Natural killer cell (primary cell): Measurements from ENCODE around the gene FILIP1L. TPM values are rescaled to one million over a fixed set of nuclear protein-coding genes. Genes with fewer than 3 reads are reported as not detected.

Experiments
- ATAC-seq, 3 donors: fragments of 150-1000 bp in 2 of 3; fragments of 200-7000 bp in 1 of 3; cut with Tn5 transposase; 1 replicate in 1 of 3; 2 replicates in 2 of 3; pipeline ENCODE4 v1.10.0; 2021; ENCODE audit warnings: mild to moderate bottlenecking in 2 of 3, moderate library complexity in 2 of 3
- DNase-seq, 2 donors: peaks; one replicate each; pipeline versions ENCODE4 v3.0.0 to v3.0.0-alpha.2; 2013 to 2021; ENCODE audit warnings: mixed read lengths in 1 of 2
- H3K27ac ChIP-seq: one replicate; pipeline ENCODE4 v1.5.1; 2013; ENCODE audit warnings: mild to moderate bottlenecking, low read length
- H3K27me3 ChIP-seq: one replicate; pipeline ENCODE4 v1.6.1; 2013; ENCODE audit warnings: low read length; ENCODE audit not compliant: control insufficient read depth, insufficient read depth
- H3K36me3 ChIP-seq: one replicate; pipeline ENCODE4 v1.6.1; 2013; ENCODE audit warnings: low read length; ENCODE audit not compliant: control insufficient read depth, insufficient read depth
- H3K4me1 ChIP-seq: one replicate; pipeline ENCODE4 v1.6.1; 2013; ENCODE audit warnings: low read length; ENCODE audit not compliant: control insufficient read depth, insufficient read depth
- H3K4me3 ChIP-seq: one replicate; pipeline ENCODE4 v1.5.1; 2013; ENCODE audit warnings: low read length
- H3K9me3 ChIP-seq: one replicate; pipeline ENCODE4 v1.6.1; 2013; ENCODE audit warnings: low read length; ENCODE audit not compliant: control insufficient read depth, insufficient read depth
- H3K27ac Mint-ChIP-seq, 2 donors: one replicate each; pipeline ENCODE4 v1.8.0; 2022; ENCODE audit warnings: mild to moderate bottlenecking in 2 of 2, mixed read lengths in 2 of 2, moderate library complexity in 1 of 2
- H3K27me3 Mint-ChIP-seq, 2 donors: one replicate each; pipeline ENCODE4 v1.8.0; 2022; ENCODE audit warnings: low read depth in 2 of 2, mixed read lengths in 2 of 2
- H3K36me3 Mint-ChIP-seq: one replicate; pipeline ENCODE4 v1.8.0; 2022; ENCODE audit warnings: mixed read lengths
- H3K4me1 Mint-ChIP-seq, 2 donors: one replicate each; pipeline ENCODE4 v1.8.0; 2022; ENCODE audit warnings: mixed read lengths in 2 of 2
- H3K4me3 Mint-ChIP-seq: one replicate; pipeline ENCODE4 v1.8.0; 2022; ENCODE audit warnings: mild to moderate bottlenecking, moderate library complexity, mixed read lengths
- H3K9me3 Mint-ChIP-seq, 2 donors: one replicate each; pipeline ENCODE4 v1.8.0; 2022; ENCODE audit warnings: mixed read lengths in 2 of 2
- WGBS: methylation state at CpG from one replicate; pipeline ENCODE4 v1.1.7; 2013; ENCODE audit warnings: missing lambda C conversion rate; ENCODE audit not compliant: insufficient coverage; 5-methylcytosine and 5-hydroxymethylcytosine counted together
- intact Hi-C: fragments of 100-400 bp; cut with micrococcal nuclease; formaldehyde crosslinking; loops from one replicate; pipeline ENCODE4 v1.14.2; 2022
- total RNA-seq, 4 donors: library from RNA; stranded (reverse); fragments of 120-200 nt in 1 of 4; gene quantifications; one replicate each; pipeline versions ENCODE4 v1.2.3 to v1.2.4, GENCODE V29; 2013 to 2022
- TF ChIP-seq, protein P1 (sequence below): fragments of 200-600 bp; IDR thresholded peaks from one replicate; pipeline ENCODE4 v1.8.0; 2022; ENCODE audit warnings: antibody characterized with exemption

FILIP1L gene
- total RNA-seq, 3 donors from 2014 or later (not counting 1 experiment from before 2014, with no cell fraction given) = 0.12 TPM; not detected in 2

DNA sequence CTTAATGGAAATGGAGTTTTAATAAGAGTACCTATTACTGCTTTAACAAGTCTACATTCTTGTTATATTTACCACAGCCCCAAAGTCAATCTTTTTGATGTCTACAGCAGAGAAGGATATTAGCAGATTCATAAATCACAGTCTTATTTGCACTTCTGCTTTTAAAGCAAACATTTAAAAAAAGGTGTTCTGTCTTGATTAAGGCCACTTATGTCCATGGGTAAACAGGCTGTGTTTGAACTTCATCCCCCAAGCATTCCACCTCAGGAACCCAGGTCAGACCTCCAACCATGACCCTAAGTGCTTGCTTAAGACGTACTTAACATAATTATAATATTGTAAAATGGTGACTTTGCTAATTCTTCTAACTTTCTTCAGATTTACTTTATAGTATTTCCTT, 183.2 kb downstream of the FILIP1L start:
- intact Hi-C loops = no loop called here
- Histone ChIP-seq H3K4me3 (no peak overlapping the region), H3K36me3 (no peaks in the 10 kb centered on the region), H3K9me3 (no peaks in the 10 kb centered on the region), H3K27me3 (no peaks in the 10 kb centered on the region), H3K27ac (no peak overlapping the region), H3K4me1 (no peaks in the 10 kb centered on the region)
- H3K27me3 Mint-ChIP-seq = no peaks in the 10 kb centered on the region
- H3K4me1 Mint-ChIP-seq = no peaks in the 10 kb centered on the region
- no peak overlapping the region for H3K27ac Mint-ChIP-seq
- WGBS = no CpG with 5 or more reads among the region's 1 CpG
- TF ChIP-seq, protein P1, sequence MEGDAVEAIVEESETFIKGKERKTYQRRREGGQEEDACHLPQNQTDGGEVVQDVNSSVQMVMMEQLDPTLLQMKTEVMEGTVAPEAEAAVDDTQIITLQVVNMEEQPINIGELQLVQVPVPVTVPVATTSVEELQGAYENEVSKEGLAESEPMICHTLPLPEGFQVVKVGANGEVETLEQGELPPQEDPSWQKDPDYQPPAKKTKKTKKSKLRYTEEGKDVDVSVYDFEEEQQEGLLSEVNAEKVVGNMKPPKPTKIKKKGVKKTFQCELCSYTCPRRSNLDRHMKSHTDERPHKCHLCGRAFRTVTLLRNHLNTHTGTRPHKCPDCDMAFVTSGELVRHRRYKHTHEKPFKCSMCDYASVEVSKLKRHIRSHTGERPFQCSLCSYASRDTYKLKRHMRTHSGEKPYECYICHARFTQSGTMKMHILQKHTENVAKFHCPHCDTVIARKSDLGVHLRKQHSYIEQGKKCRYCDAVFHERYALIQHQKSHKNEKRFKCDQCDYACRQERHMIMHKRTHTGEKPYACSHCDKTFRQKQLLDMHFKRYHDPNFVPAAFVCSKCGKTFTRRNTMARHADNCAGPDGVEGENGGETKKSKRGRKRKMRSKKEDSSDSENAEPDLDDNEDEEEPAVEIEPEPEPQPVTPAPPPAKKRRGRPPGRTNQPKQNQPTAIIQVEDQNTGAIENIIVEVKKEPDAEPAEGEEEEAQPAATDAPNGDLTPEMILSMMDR = no peak
- DNase-seq = no peak
- no peaks in the 10 kb centered on the region for H3K36me3 Mint-ChIP-seq
- ATAC-seq = no peak
- H3K9me3 Mint-ChIP-seq = no peaks in the 10 kb centered on the region
- no peak overlapping the region for H3K4me3 Mint-ChIP-seq

DNA sequence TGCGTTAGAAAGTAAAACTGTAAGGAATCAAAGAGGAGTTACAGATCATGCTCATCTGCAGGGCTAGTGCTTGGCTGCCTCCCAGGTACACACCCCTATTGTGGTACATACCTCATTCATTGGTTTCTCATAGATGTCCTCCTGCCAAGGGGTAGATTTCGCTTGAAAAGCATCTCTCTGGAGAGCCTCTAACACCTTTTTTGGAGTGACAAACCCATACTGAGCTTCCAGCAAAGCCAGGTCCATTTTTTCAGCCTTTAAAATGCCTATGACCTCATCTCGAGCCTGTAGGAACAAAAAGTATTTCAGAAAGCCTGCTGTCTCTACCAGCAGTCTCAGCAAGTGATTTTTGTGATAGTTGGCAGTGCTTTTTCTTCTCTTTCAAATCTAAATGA, 184.6 kb downstream of the FILIP1L start:
- Mint-ChIP-seq H3K27ac (no peak overlapping the region), H3K9me3 (no peaks in the 10 kb centered on the region), H3K4me1 (no peaks in the 10 kb centered on the region), H3K36me3 (no peaks in the 10 kb centered on the region), H3K27me3 (no peaks in the 10 kb centered on the region), H3K4me3 (no peak overlapping the region)
- no peaks in the 10 kb centered on the region for H3K27me3 ChIP-seq
- H3K4me3 ChIP-seq = no peak overlapping the region
- ATAC-seq (no peak), DNase-seq (no peak)
- TF ChIP-seq, protein P1 = no peak
- 90% methylated on average over 3 of the region's 3 CpGs for WGBS
- H3K9me3 ChIP-seq = no peaks in the 10 kb centered on the region
- no peak overlapping the region for H3K27ac ChIP-seq
- no peaks in the 10 kb centered on the region for H3K36me3 ChIP-seq
- H3K4me1 ChIP-seq = no peaks in the 10 kb centered on the region
- intact Hi-C loops = no loop called here

DNA sequence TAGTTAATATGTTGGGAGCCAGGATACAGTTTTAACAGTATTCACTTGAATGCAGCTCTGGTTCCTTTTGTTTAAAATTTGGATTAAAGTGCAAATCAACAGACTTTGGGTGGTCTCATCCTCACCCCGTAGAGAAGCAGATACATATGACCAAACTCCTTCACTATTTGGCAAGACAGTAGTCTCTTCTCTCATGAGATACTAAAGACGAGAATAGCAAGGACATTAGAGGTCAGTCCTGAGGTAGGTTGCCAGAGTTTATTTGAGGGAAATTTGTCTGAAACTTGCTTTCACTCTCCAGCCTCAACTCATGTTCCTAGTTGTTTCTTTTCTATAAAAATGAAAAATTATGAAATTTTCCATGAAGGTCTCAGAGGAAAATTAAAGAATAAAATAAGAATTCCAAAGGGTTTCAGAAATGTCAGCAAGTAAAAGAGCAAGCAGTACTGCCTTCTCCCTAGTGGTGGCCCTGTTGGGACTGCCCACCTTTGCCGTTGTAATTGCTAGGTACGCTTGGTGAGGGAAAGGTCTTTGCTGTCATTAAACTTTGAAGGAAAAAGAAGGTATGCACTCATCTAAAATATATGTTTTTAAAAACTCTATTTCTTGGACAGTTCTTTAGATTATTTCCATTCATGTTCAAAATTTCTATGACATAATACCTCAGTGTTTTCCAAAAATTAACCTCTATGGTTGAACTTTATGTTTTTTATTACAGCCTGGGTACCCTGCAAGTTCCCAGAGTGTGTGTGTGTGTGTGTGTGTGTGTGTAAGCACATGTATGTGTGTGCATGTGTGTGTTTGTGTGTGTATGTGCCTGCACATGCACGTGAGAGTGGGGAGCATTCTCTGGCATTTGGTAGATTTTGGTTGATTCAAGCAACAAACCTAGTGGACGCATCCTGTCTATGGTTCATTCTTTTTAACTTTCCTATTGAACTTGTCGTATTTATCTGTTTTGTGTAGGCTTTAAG, 185.2 kb downstream of the FILIP1L start:
- ATAC-seq (no peak), DNase-seq (no peak)
- Histone ChIP-seq H3K4me3 (no peak overlapping the region), H3K4me1 (no peaks in the 10 kb centered on the region), H3K27ac (no peak overlapping the region), H3K27me3 (no peaks in the 10 kb centered on the region), H3K9me3 (no peaks in the 10 kb centered on the region), H3K36me3 (no peaks in the 10 kb centered on the region)
- no peaks in the 10 kb centered on the region for H3K4me1 Mint-ChIP-seq
- intact Hi-C loops = no loop called here
- WGBS = over 99% methylated on average over 5 of the region's 7 CpGs
- no peaks in the 10 kb centered on the region for H3K9me3 Mint-ChIP-seq
- no peaks in the 10 kb centered on the region for H3K36me3 Mint-ChIP-seq
- no peak overlapping the region for H3K27ac Mint-ChIP-seq
- H3K4me3 Mint-ChIP-seq = no peak overlapping the region
- TF ChIP-seq, protein P1 = no peak
- no peaks in the 10 kb centered on the region for H3K27me3 Mint-ChIP-seq
